H1 (cell line): ENCODE measurements around the gene KRTAP17-1. TPM values are rescaled to one million over a fixed set of nuclear protein-coding genes. Genes with fewer than 3 reads are reported as not detected.
A peak's percentile ranks its signal among the peaks of the same experiment; 100 is the strongest.

Experiments
- CTCF ChIA-PET: fragments of 300-600 bp; sonication (Branson Sonifier 250); formaldehyde crosslinking; loops from one replicate; lab custom pipeline; 2021; ENCODE audit not compliant: partially characterized antibody; lab: Charles Lee
- POLR2A ChIA-PET: fragments of 300-600 bp; sonication (Branson Sonifier 250); formaldehyde crosslinking; loops from one replicate; lab custom pipeline; 2021; ENCODE audit warnings: inconsistent platforms; ENCODE audit not compliant: partially characterized antibody; lab: Charles Lee
- DNase-seq, 2 experiments: peaks; one replicate each; pipeline versions ENCODE4 v3.0.0 to v3.0.0-alpha.2; 2010 to 2022; ENCODE audit warnings: low spot score in 2 of 2, low read depth in 1 of 2, mixed read lengths in 1 of 2
- FAIRE-seq: peaks from 2 replicates; lab custom pipeline; 2011; peaks lifted over from hg19 to GRCh38; lab: Jason Lieb, UNC
- H2AFZ ChIP-seq: 2 replicates; pipeline ENCODE4 v1.8.1; 2012; ENCODE audit warnings: low read length, inconsistent platforms
- H2AK5ac ChIP-seq: 2 replicates; pipeline ENCODE4 v1.6.1; 2013; ENCODE audit warnings: low read depth, low read length
- H2BK120ac ChIP-seq: replicated peaks from 2 replicates; pipeline ENCODE3; 2013; ENCODE audit warnings: low read depth, low read length, inconsistent platforms
- H2BK12ac ChIP-seq: 2 replicates; pipeline ENCODE4 v1.6.1; 2013; ENCODE audit warnings: low read depth, low read length
- H2BK15ac ChIP-seq: 2 replicates; pipeline ENCODE4 v1.6.1; 2013; ENCODE audit warnings: low read length
- H2BK20ac ChIP-seq: 2 replicates; pipeline ENCODE4 v1.6.1; 2013; ENCODE audit warnings: low read length
- H2BK5ac ChIP-seq: 2 replicates; pipeline ENCODE4 v1.6.1; 2013; ENCODE audit warnings: low read depth, low read length
- H3K14ac ChIP-seq: 2 replicates; pipeline ENCODE4 v1.6.1; 2013; ENCODE audit warnings: inconsistent platforms; ENCODE audit not compliant: insufficient read length
- H3K18ac ChIP-seq: 2 replicates; pipeline ENCODE4 v1.6.1; 2013; ENCODE audit warnings: low read length; ENCODE audit errors: extremely low read depth
- H3K23ac ChIP-seq: 2 replicates; pipeline ENCODE4 v1.6.1; 2013; ENCODE audit warnings: inconsistent platforms; ENCODE audit not compliant: insufficient read length
- H3K23me2 ChIP-seq: 2 replicates; pipeline ENCODE4 v1.6.1; 2013; ENCODE audit warnings: low read depth, low read length
- H3K27ac ChIP-seq: 2 replicates; pipeline ENCODE4 v1.6.1; 2011; ENCODE audit warnings: low read depth, low read length, inconsistent platforms
- H3K27me3 ChIP-seq, 4 experiments: replicated peaks in 1 of 4; 1 replicate in 1 of 4; 2 replicates in 3 of 4; pipeline versions ENCODE4 v1.6.1 to v1.8.1; 2011 to 2013; ENCODE audit warnings: low read length in 3 of 4, mild to moderate bottlenecking in 3 of 4, inconsistent platforms in 2 of 4, mixed read lengths in 2 of 4, moderate library complexity in 1 of 4; ENCODE audit not compliant: control insufficient read depth in 3 of 4, insufficient read depth in 3 of 4; ENCODE audit errors: extremely low read depth in 1 of 4
- H3K36me3 ChIP-seq, 4 experiments: 2 replicates each; pipeline versions ENCODE4 v1.6.1 to v1.8.1; 2011 to 2013; ENCODE audit warnings: mild to moderate bottlenecking in 4 of 4, low read length in 3 of 4, moderate library complexity in 2 of 4, control low read depth in 1 of 4, inconsistent platforms in 1 of 4; ENCODE audit not compliant: insufficient read depth in 4 of 4, control insufficient read depth in 2 of 4
- H3K4ac ChIP-seq: replicated peaks from 2 replicates; pipeline ENCODE3; 2013; ENCODE audit warnings: low read length, low read depth, mixed read lengths, inconsistent platforms; ENCODE audit not compliant: insufficient read length
- H3K4me1 ChIP-seq, 4 experiments: replicated peaks in 1 of 4; 1 replicate in 1 of 4; 2 replicates in 3 of 4; pipeline versions ENCODE4 v1.6.1 to v1.8.1; 2011 to 2013; ENCODE audit warnings: low read length in 3 of 4, inconsistent platforms in 2 of 4, mixed read lengths in 1 of 4; ENCODE audit not compliant: insufficient read depth in 4 of 4, control insufficient read depth in 3 of 4
- H3K4me2 ChIP-seq, 2 experiments: 2 replicates each; pipeline versions ENCODE4 v1.6.1 to v1.8.1; 2011 to 2013; ENCODE audit warnings: low read depth in 2 of 2, low read length in 2 of 2, control low read depth in 1 of 2, inconsistent platforms in 1 of 2, mild to moderate bottlenecking in 1 of 2; ENCODE audit not compliant: insufficient read depth in 1 of 2
- H3K4me3 ChIP-seq, 4 experiments: fragments of 200-600, 300-600 bp in 1 of 4; sonication (generic), shearing (Covaris generic), sonication (Bioruptor Twin) in 1 of 4; 2 replicates each; pipeline versions ENCODE4 v1.5.1 to v1.8.1; 2011 to 2016; ENCODE audit warnings: low read length in 4 of 4, low read depth in 3 of 4, control low read depth in 2 of 4, inconsistent platforms in 2 of 4, mild to moderate bottlenecking in 2 of 4, mixed read lengths in 1 of 4, moderate library complexity in 1 of 4; ENCODE audit not compliant: insufficient read depth in 2 of 4; ENCODE audit errors: extremely low read depth in 1 of 4
- H3K56ac ChIP-seq: replicated peaks from 2 replicates; pipeline ENCODE3; 2013; ENCODE audit warnings: low read depth, mild to moderate bottlenecking, mixed read lengths, low read length, inconsistent platforms; ENCODE audit not compliant: insufficient read length
- H3K79me1 ChIP-seq: 2 replicates; pipeline ENCODE4 v1.6.1; 2013; ENCODE audit warnings: low read depth, low read length, control low read depth
- H3K79me2 ChIP-seq, 2 experiments: 2 replicates each; pipeline versions ENCODE4 v1.6.1 to v1.8.1; 2012 to 2013; ENCODE audit warnings: low read length in 2 of 2, mild to moderate bottlenecking in 2 of 2, inconsistent platforms in 1 of 2; ENCODE audit not compliant: insufficient read depth in 2 of 2, control insufficient read depth in 1 of 2
- H3K9ac ChIP-seq, 4 experiments: replicated peaks in 1 of 4; 1 replicate in 1 of 4; 2 replicates in 3 of 4; pipeline versions ENCODE4 v1.6.1 to v1.8.1; 2011 to 2013; ENCODE audit warnings: low read depth in 3 of 4, low read length in 3 of 4, control low read depth in 2 of 4, mild to moderate bottlenecking in 2 of 4, moderate library complexity in 2 of 4, inconsistent platforms in 1 of 4; ENCODE audit errors: extremely low read depth in 1 of 4
- H3K9me3 ChIP-seq, 2 experiments: 2 replicates each; pipeline versions ENCODE4 v1.6.1 to v1.8.1; 2012 to 2013; ENCODE audit warnings: mild to moderate bottlenecking in 2 of 2, moderate library complexity in 2 of 2, control low read depth in 1 of 2, inconsistent platforms in 1 of 2, low read depth in 1 of 2, low read length in 1 of 2, mixed read lengths in 1 of 2; ENCODE audit not compliant: insufficient read depth in 2 of 2
- H4K20me1 ChIP-seq, 2 experiments: replicated peaks in 1 of 2; 2 replicates each; pipeline versions ENCODE3 to v1.8.1; 2011 to 2013; ENCODE audit warnings: inconsistent platforms in 2 of 2, low read length in 2 of 2, mild to moderate bottlenecking in 1 of 2; ENCODE audit not compliant: insufficient read depth in 2 of 2, control insufficient read depth in 1 of 2
- H4K5ac ChIP-seq: 2 replicates; pipeline ENCODE4 v1.6.1; 2013; ENCODE audit warnings: low read length, low read depth, mixed read lengths, inconsistent platforms; ENCODE audit not compliant: insufficient read length
- H4K8ac ChIP-seq: 2 replicates; pipeline ENCODE4 v1.8.0; 2013; ENCODE audit warnings: mild to moderate bottlenecking, moderate library complexity, low read length, inconsistent platforms; ENCODE audit not compliant: insufficient read depth; ENCODE audit errors: extremely low read depth
- H4K91ac ChIP-seq: replicated peaks from 2 replicates; pipeline ENCODE3; 2013; ENCODE audit warnings: low read length, mixed read lengths, inconsistent platforms; ENCODE audit not compliant: insufficient read length
- BCL11A ChIP-seq, 2 experiments: IDR thresholded peaks; one replicate each; pipeline ENCODE4 v1.6.1; 2011; ENCODE audit warnings: low read depth in 2 of 2, low read length in 2 of 2, mild to moderate bottlenecking in 2 of 2
- EZH2 ChIP-seq: fragments of 200-600 bp; sonication (generic); IDR thresholded peaks from 2 replicates; pipeline ENCODE4 v1.7.1; 2012; ENCODE audit warnings: low read depth, mild to moderate bottlenecking, moderate library complexity, low read length, inconsistent platforms; ENCODE audit not compliant: severe bottlenecking
- FOSL1 ChIP-seq: IDR thresholded peaks from 2 replicates; pipeline ENCODE4 v1.6.1; 2011; ENCODE audit warnings: mild to moderate bottlenecking, low read depth, low read length, moderate library complexity; ENCODE audit not compliant: insufficient read depth
- GABPA ChIP-seq: IDR thresholded peaks from 2 replicates; pipeline ENCODE4 v1.6.1; 2011; ENCODE audit warnings: mild to moderate bottlenecking, low read length, moderate library complexity, borderline replicate concordance; ENCODE audit not compliant: insufficient read depth
- MAFK ChIP-seq: IDR thresholded peaks from 2 replicates; pipeline ENCODE4 v1.6.1; 2012; ENCODE audit warnings: low read depth, mild to moderate bottlenecking, improper control_type of control experiment, low read length
- NANOG ChIP-seq: IDR thresholded peaks from 2 replicates; pipeline ENCODE4 v1.6.1; 2011; ENCODE audit warnings: low read length, low read depth, mild to moderate bottlenecking, inconsistent platforms; ENCODE audit not compliant: insufficient read depth, poor library complexity, severe bottlenecking
- POLR2A ChIP-seq, 2 experiments: IDR thresholded peaks; 1 replicate in 1 of 2; 2 replicates in 1 of 2; pipeline ENCODE4 v1.6.1; 2011; ENCODE audit warnings: low read depth in 2 of 2, low read length in 2 of 2, mild to moderate bottlenecking in 2 of 2; ENCODE audit errors: control extremely low read depth in 1 of 2
- POU5F1 ChIP-seq: IDR thresholded peaks from 2 replicates; pipeline ENCODE4 v1.6.1; 2011; ENCODE audit warnings: low read depth, mild to moderate bottlenecking, low read length, moderate library complexity
- RXRA ChIP-seq: IDR thresholded peaks from 2 replicates; pipeline ENCODE4 v1.6.1; 2011; ENCODE audit warnings: low read depth, mild to moderate bottlenecking, low read length, moderate library complexity; ENCODE audit not compliant: insufficient read depth
- SIRT6 ChIP-seq: IDR thresholded peaks from one replicate; pipeline ENCODE4 v1.7.1; 2012; ENCODE audit warnings: low read length, inconsistent platforms
- SP1 ChIP-seq: IDR thresholded peaks from 2 replicates; pipeline ENCODE4 v1.6.1; 2011; ENCODE audit warnings: low read depth, low read length
- WGBS, 2 experiments: shearing (Covaris generic) in 1 of 2; methylation state at CpG; one replicate each; pipeline versions ENCODE4 v1.1.6 to v1.1.7; 2013 to 2015; ENCODE audit warnings: low lambda C conversion rate in 2 of 2, mixed read lengths in 2 of 2, inconsistent platforms in 1 of 2, low coverage in 1 of 2, missing lambda C conversion rate in 1 of 2; ENCODE audit not compliant: insufficient replicate concordance in 2 of 2, insufficient coverage in 1 of 2, insufficient read length in 1 of 2; ENCODE audit errors: extremely low coverage in 1 of 2, missing lambda C conversion rate in 1 of 2; 5-methylcytosine and 5-hydroxymethylcytosine counted together
- polyA plus RNA-seq, 7 experiments: library from polyadenylated mRNA; depleted of rRNA in 3 of 7; stranded (reverse) in 5 of 7; unstranded in 2 of 7; fragments of >200 nt in 5 of 7; fragments of 200-250 nt in 2 of 7; gene quantifications; 1 replicate in 5 of 7; 2 replicates in 1 of 7; 4 replicates in 1 of 7; pipeline versions ENCODE4 v1.2.1 to v1.2.3, GENCODE V29; 2011 to 2013; ENCODE audit warnings: missing spikeins in 2 of 7, mixed read lengths in 2 of 7
- total RNA-seq: library from RNA; stranded (reverse); fragmentation: NEBNext Ultra II Directional; extraction: Animal tissue kit (Norgen Biotek cat#: 25700); gene quantifications from 2 replicates; pipeline ENCODE4 v1.2.1, GENCODE V29; 2021
- TF ChIP-seq, protein P1 (sequence below), 3 experiments: IDR thresholded peaks; 1 replicate in 2 of 3; 2 replicates in 1 of 3; pipeline versions ENCODE4 v1.5.1 to v1.6.1; 2011; ENCODE audit warnings: low read length in 3 of 3, mild to moderate bottlenecking in 3 of 3, inconsistent platforms in 2 of 3, low read depth in 1 of 3, moderate library complexity in 1 of 3; ENCODE audit not compliant: insufficient read depth in 1 of 3; ENCODE audit errors: control extremely low read depth in 1 of 3

The KRTAP17-1 gene
- total and polyA plus RNA-seq, 2 of the 8 experiments (the other 6 are each of a cell fraction or from before 2014, with no cell fraction given), result not detected

DNA sequence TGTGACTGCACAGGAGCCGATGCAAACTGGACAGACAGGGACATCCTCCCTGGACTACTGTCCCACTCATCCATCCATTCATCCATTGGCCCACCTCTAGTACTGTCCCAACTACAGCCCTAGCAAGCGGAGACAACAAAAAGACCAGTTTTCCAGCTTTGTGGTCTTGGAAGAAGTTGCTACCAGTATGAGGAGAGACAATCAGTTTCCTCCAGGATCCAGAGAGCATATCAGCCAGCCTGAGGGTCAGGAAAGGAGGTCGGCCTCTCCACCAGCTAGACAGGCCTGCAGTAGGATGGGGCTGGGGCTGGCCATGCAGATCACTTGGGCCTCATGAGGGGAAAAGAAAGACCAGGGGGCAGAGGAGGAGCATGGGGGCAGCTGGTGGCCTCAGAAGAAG, 18.3 kb upstream of the KRTAP17-1 start:
- H2BK12ac ChIP-seq, result no peak overlapping the region
- no peak overlapping the region for H3K9ac ChIP-seq
- no peak overlapping the region for H2BK120ac ChIP-seq
- H3K9me3 ChIP-seq, result no peaks in the 10 kb centered on the region
- POLR2A ChIA-PET, result no interaction called here
- no peaks in the 10 kb centered on the region for H3K79me2 ChIP-seq
- no peak overlapping the region for H2BK20ac ChIP-seq
- no peaks in the 10 kb centered on the region for H3K79me1 ChIP-seq
- H2AFZ ChIP-seq, result no peak overlapping the region
- no peak overlapping the region for H4K5ac ChIP-seq
- no peak overlapping the region for H4K91ac ChIP-seq
- H3K23ac ChIP-seq, result no peak overlapping the region
- no peak overlapping the region for H3K18ac ChIP-seq
- no peak overlapping the region for H2BK5ac ChIP-seq
- no peak overlapping the region for H3K27ac ChIP-seq
- no peaks in the 10 kb centered on the region for H3K4me1 ChIP-seq
- H3K4me3 ChIP-seq, result no peak overlapping the region
- H3K14ac ChIP-seq, result no peak overlapping the region
- no peak for DNase-seq
- H3K23me2 ChIP-seq, result no peaks in the 10 kb centered on the region
- no peak overlapping the region for H3K56ac ChIP-seq
- no peak overlapping the region for H2BK15ac ChIP-seq
- CTCF ChIA-PET, result interaction anchor here (1.1 to 5.8 kb wide), 4 partner anchors 9 to 315 kb away, joined by 4 to 24 read pairs (median 5); no protein-coding TSS in a partner anchor
- 95% methylated on average over 3 of the region's 3 CpGs; no CpG with 5 or more reads in 1 of the 2 experiments for WGBS, 2 experiments
- no peaks in the 10 kb centered on the region for H4K20me1 ChIP-seq
- H3K4ac ChIP-seq, result no peak overlapping the region
- H2AK5ac ChIP-seq, result no peak overlapping the region
- H3K4me2 ChIP-seq, result no peak overlapping the region
- FAIRE-seq, result no peak
- 0 out of 2 replicates have a peak overlapping the region, but pooled peaks have one; percentile 57 for H4K8ac ChIP-seq
- H3K27me3 ChIP-seq, result no peaks in the 10 kb centered on the region
- H3K36me3 ChIP-seq, result no peaks in the 10 kb centered on the region
- no peak for TF ChIP-seq FOSL1
- no peak for TF ChIP-seq POLR2A (IDR thresholded peaks at IDR 0.05; ENCODE audit: control extremely low read depth in 1 of 2, low read depth in 2 of 2, low read length in 2 of 2)
- TF ChIP-seq SIRT6, result no peak
- no peak for TF ChIP-seq MAFK
- TF ChIP-seq GABPA, result no peak
- TF ChIP-seq BCL11A (IDR thresholded peaks at IDR 0.05; ENCODE audit: low read depth in 2 of 2, low read length in 2 of 2), result no peak
- TF ChIP-seq EZH2, result no peak
- TF ChIP-seq, protein P1, sequence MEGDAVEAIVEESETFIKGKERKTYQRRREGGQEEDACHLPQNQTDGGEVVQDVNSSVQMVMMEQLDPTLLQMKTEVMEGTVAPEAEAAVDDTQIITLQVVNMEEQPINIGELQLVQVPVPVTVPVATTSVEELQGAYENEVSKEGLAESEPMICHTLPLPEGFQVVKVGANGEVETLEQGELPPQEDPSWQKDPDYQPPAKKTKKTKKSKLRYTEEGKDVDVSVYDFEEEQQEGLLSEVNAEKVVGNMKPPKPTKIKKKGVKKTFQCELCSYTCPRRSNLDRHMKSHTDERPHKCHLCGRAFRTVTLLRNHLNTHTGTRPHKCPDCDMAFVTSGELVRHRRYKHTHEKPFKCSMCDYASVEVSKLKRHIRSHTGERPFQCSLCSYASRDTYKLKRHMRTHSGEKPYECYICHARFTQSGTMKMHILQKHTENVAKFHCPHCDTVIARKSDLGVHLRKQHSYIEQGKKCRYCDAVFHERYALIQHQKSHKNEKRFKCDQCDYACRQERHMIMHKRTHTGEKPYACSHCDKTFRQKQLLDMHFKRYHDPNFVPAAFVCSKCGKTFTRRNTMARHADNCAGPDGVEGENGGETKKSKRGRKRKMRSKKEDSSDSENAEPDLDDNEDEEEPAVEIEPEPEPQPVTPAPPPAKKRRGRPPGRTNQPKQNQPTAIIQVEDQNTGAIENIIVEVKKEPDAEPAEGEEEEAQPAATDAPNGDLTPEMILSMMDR (IDR thresholded peaks at IDR 0.05; ENCODE audit: control extremely low read depth in 1 of 3, insufficient read depth in 1 of 3, low read depth in 1 of 3, low read length in 3 of 3), result no peak
- no peak for TF ChIP-seq SP1
- no peak for TF ChIP-seq POU5F1
- no peak for TF ChIP-seq RXRA
- no peak for TF ChIP-seq NANOG
